Astrocyte of the cerebellum (primary cell): Measurements from ENCODE around the gene FAAP100.
A peak's percentile ranks its signal among the peaks of the same experiment; 100 is the strongest.

Source experiments
- DNase-seq: peaks from one replicate; pipeline ENCODE4 v3.0.0-alpha.2; 2011; ENCODE audit warnings: low read depth
- H3K4me3 ChIP-seq: 2 replicates; pipeline ENCODE4 v1.5.1; 2011; ENCODE audit warnings: mild to moderate bottlenecking, low read depth, low read length, moderate library complexity
- CTCF ChIP-seq: IDR thresholded peaks from 2 replicates; pipeline ENCODE4 v1.5.1; 2012; ENCODE audit warnings: low read length, low read depth, moderate library complexity, mild to moderate bottlenecking; ENCODE audit errors: missing control alignments
- in situ Hi-C: cut with HindIII; loops from 2 replicates; pipeline ENCODE4 v1.10.0; 2017; ENCODE audit warnings: low sequenced_read_pairs

The FAAP100 gene

GRCh38 chr17:81556175-81556691 is 4.1 kb upstream of the FAAP100 start:
- TF ChIP-seq CTCF = no peak

DNA sequence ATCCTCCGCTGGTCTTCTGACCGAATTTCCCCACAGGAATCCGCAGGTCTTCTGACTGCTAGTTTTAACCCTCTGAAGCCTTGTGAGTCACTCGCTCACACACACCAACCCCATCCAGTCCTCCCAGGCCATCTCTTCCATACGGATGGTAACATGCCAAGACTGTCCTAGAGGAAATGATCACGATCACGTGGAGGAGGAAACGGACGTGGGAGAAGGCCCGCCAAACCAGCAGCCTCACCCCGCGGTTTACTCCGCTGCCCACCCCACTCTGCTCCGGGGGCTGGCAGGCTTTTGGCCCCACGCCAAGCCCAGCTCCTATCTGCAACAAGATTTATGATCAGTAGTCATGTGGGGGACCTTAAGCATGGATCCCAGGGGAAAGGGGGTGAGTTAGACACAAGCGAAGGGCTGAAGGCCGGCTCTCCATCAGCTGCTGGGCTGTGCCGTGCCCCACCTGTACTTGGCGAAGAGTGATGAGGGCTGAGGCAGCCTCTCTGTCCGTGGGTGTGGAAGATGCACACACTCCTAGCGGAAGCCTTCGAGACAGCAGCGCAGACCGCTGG is 1.5 kb upstream of the FAAP100 start:
- in situ Hi-C loops = no loop called here
- TF ChIP-seq CTCF = no peak
- peak; percentile 88 for DNase-seq
- H3K4me3 ChIP-seq = peak overlapping the region; percentile 90

More at GRCh38 chr17:81556175-81556691, 4.1 kb upstream of the FAAP100 start:
- in situ Hi-C loops = no loop called here
- H3K4me3 ChIP-seq = no peak overlapping the region
- no peak for DNase-seq

GRCh38 chr17:81553018-81553615 is 964 bp upstream of the FAAP100 start:
- in situ Hi-C loops = no loop called here
- no peak for TF ChIP-seq CTCF
- DNase-seq = no peak
- peak overlapping the region; percentile 90 for H3K4me3 ChIP-seq

- H3K4me3 ChIP-seq = peak overlapping the region; percentile 90
- in situ Hi-C loops = no loop called here
- DNase-seq = no peak
- no peak for TF ChIP-seq CTCF
Measured at GRCh38 chr17:81551458-81552243, 502 bp downstream of the FAAP100 start.

- H3K4me3 ChIP-seq = peak overlapping the region; percentile 90
- no peak for TF ChIP-seq CTCF
- no peak for DNase-seq
- in situ Hi-C loops = no loop called here
Measured at GRCh38 chr17:81550830-81551457, 1.2 kb downstream of the FAAP100 start.

GRCh38 chr17:81550285-81550684 is 1.9 kb downstream of the FAAP100 start:
- in situ Hi-C loops = no loop called here
- TF ChIP-seq CTCF = no peak
- no peak overlapping the region for H3K4me3 ChIP-seq
- no peak for DNase-seq
